Measurements from ENCODE around the gene ZKSCAN5. TPM values are rescaled to one million over a fixed set of nuclear protein-coding genes. Genes with fewer than 3 reads are reported as not detected.

The ZKSCAN5 gene
- total RNA-seq, 1 donor from 2014 or later = 14.4 TPM

Other genes with a start within 250 kb of the ZKSCAN5 start
- gene MYH16, start 231.8 kb upstream of the ZKSCAN5 start, total RNA-seq (ENCODE audit: insufficient read depth, low replicate concordance) = not detected
- gene ARPC1A, start 178.8 kb upstream of the ZKSCAN5 start, total RNA-seq (ENCODE audit: insufficient read depth, low replicate concordance) = 54.4 TPM
- 45.7 TPM for gene ARPC1B, start 129.9 kb upstream of the ZKSCAN5 start, total RNA-seq (ENCODE audit: insufficient read depth, low replicate concordance)
- gene PDAP1, start 96.1 kb upstream of the ZKSCAN5 start, total RNA-seq (ENCODE audit: insufficient read depth, low replicate concordance) = 29.6 TPM
- gene BUD31, start 95.7 kb upstream of the ZKSCAN5 start, total RNA-seq (ENCODE audit: insufficient read depth, low replicate concordance) = 127 TPM
- gene PTCD1, start 65.9 kb upstream of the ZKSCAN5 start, total RNA-seq (ENCODE audit: insufficient read depth, low replicate concordance) = 9.6 TPM
- 16.1 TPM for gene CPSF4, start 65.7 kb upstream of the ZKSCAN5 start, total RNA-seq (ENCODE audit: insufficient read depth, low replicate concordance)
- 39.7 TPM for gene ATP5MF, start 38.5 kb upstream of the ZKSCAN5 start, total RNA-seq (ENCODE audit: insufficient read depth, low replicate concordance)
- gene ZNF789, start 31.8 kb upstream of the ZKSCAN5 start, total RNA-seq (ENCODE audit: insufficient read depth, low replicate concordance) = 8.9 TPM
- gene ZNF394, start 4.4 kb upstream of the ZKSCAN5 start, total RNA-seq (ENCODE audit: insufficient read depth, low replicate concordance) = 35.6 TPM
- gene FAM200A, start 47.5 kb downstream of the ZKSCAN5 start, total RNA-seq (ENCODE audit: insufficient read depth, low replicate concordance) = 8.4 TPM
- 86.2 TPM for gene ZNF655, start 54.0 kb downstream of the ZKSCAN5 start, total RNA-seq (ENCODE audit: insufficient read depth, low replicate concordance)
- gene TMEM225B, start 93.6 kb downstream of the ZKSCAN5 start, total RNA-seq (ENCODE audit: insufficient read depth, low replicate concordance) = not detected
- 10.6 TPM for gene ZSCAN25, start 112.3 kb downstream of the ZKSCAN5 start, total RNA-seq (ENCODE audit: insufficient read depth, low replicate concordance)
- 25.8 TPM for gene CYP3A5, start 175.3 kb downstream of the ZKSCAN5 start, total RNA-seq (ENCODE audit: insufficient read depth, low replicate concordance)
- 1.2 TPM for gene CYP3A7, start 230.5 kb downstream of the ZKSCAN5 start, total RNA-seq (ENCODE audit: insufficient read depth, low replicate concordance)

Data from umbilical cord (tissue), 1 donor.